HG02943 (cell line): ENCODE results near the gene SLC35A5.
A peak's percentile ranks its signal among the peaks of the same experiment; 100 is the strongest.
"Not testable (repeated sequence)": the region's sequence is repeated elsewhere in the genome, so short reads cannot be mapped to it uniquely, and the experiment has no call there.

Experiments used
- ATAC-seq: cut with Tn5 transposase; IDR thresholded peaks from one replicate; pipeline ENCODE4 v1.9.1; 2021; ENCODE audit warnings: mild to moderate bottlenecking, low read depth, moderate library complexity; ENCODE audit not compliant: unreplicated experiment

The SLC35A5 gene

GRCh38 chr3:112561734-112562529, at the start of gene SLC35A5, which contains the start of gene ATG3:
Gene SLC35A5 (plus strand): TSS chr3:112562045. CDS start chr3:112563404, 1,359 bp downstream.
Gene ATG3 (minus strand): TSS chr3:112561962. CDS start chr3:112561528, 434 bp downstream.
- peak; percentile 83 for ATAC-seq

- ATAC-seq, result no peak
Measured at GRCh38 chr3:112512320-112512719, 49.5 kb upstream of the SLC35A5 start.

- ATAC-seq, result peak; percentile 100
Measured at GRCh38 chr3:112514527-112515128, 47.2 kb upstream of the SLC35A5 start.

- not testable (repeated sequence) for ATAC-seq
Measured at GRCh38 chr3:112518970-112519369, 42.9 kb upstream of the SLC35A5 start.

- ATAC-seq, result no peak
Measured at GRCh38 chr3:112519424-112520001, 42.3 kb upstream of the SLC35A5 start.

- ATAC-seq, result not testable (repeated sequence)
Measured at GRCh38 chr3:112524127-112524526, 37.7 kb upstream of the SLC35A5 start.

- ATAC-seq, result no peak
Measured at GRCh38 chr3:112530573-112530972, 31.3 kb upstream of the SLC35A5 start.

- ATAC-seq, result no peak
Measured at GRCh38 chr3:112531358-112531781, 30.5 kb upstream of the SLC35A5 start.

- ATAC-seq, result peak; percentile 84
Measured at GRCh38 chr3:112539825-112540650, 21.8 kb upstream of the SLC35A5 start.

GRCh38 chr3:112546216-112546759, 15.6 kb upstream of the SLC35A5 start:
- ATAC-seq, result no peak

GRCh38 chr3:112550859-112551258, 11.0 kb upstream of the SLC35A5 start:
- ATAC-seq, result no peak

GRCh38 chr3:112555535-112556170, 6.2 kb upstream of the SLC35A5 start:
- ATAC-seq, result no peak

- ATAC-seq, result no peak
Measured at GRCh38 chr3:112557976-112558375, 3.9 kb upstream of the SLC35A5 start.

- ATAC-seq, result no peak
Measured at GRCh38 chr3:112560307-112560706, 1.5 kb upstream of the SLC35A5 start.

- peak; percentile 28 for ATAC-seq
Measured at GRCh38 chr3:112560721-112561483, 943 bp upstream of the SLC35A5 start.

GRCh38 chr3:112561484-112561733, 436 bp upstream of the SLC35A5 start:
- ATAC-seq, result peak; percentile 50

GRCh38 chr3:112564247-112564939, 2.5 kb downstream of the SLC35A5 start:
- not testable (repeated sequence) for ATAC-seq

GRCh38 chr3:112564940-112565305, 3.1 kb downstream of the SLC35A5 start:
- no peak for ATAC-seq

GRCh38 chr3:112568642-112569041, 6.8 kb downstream of the SLC35A5 start:
- no peak for ATAC-seq
